Ishikawa (cell line): ENCODE measurements around the gene HEATR5B.

ENCODE experiments used
- CEBPB ChIP-seq: IDR thresholded peaks from 2 replicates; pipeline ENCODE4 v1.6.1; 2012
- CREB1 ChIP-seq: IDR thresholded peaks from 2 replicates; pipeline ENCODE4 v1.6.1; 2012; ENCODE audit warnings: low read depth
- EGR1 ChIP-seq: IDR thresholded peaks from 2 replicates; pipeline ENCODE4 v1.6.1; 2012
- EP300 ChIP-seq: IDR thresholded peaks from 2 replicates; pipeline ENCODE4 v1.6.1; 2012; ENCODE audit warnings: borderline replicate concordance
- FOXM1 ChIP-seq: IDR thresholded peaks from 2 replicates; pipeline ENCODE4 v1.6.1; 2012; ENCODE audit warnings: low read depth, borderline replicate concordance
- MAX ChIP-seq: IDR thresholded peaks from 2 replicates; pipeline ENCODE4 v1.6.1; 2012
- NFIC ChIP-seq: IDR thresholded peaks from 2 replicates; pipeline ENCODE4 v1.6.1; 2012
- RAD21 ChIP-seq: IDR thresholded peaks from 2 replicates; pipeline ENCODE4 v1.6.1; 2012; ENCODE audit warnings: low read depth
- REST ChIP-seq: IDR thresholded peaks from 2 replicates; pipeline ENCODE4 v1.6.1; 2012; ENCODE audit warnings: low read depth, mild to moderate bottlenecking
- TAF1 ChIP-seq: IDR thresholded peaks from 2 replicates; pipeline ENCODE4 v1.6.1; 2012; ENCODE audit warnings: low read depth, mild to moderate bottlenecking
- TCF12 ChIP-seq: IDR thresholded peaks from 2 replicates; pipeline ENCODE4 v1.6.1; 2012; ENCODE audit warnings: low read depth
- TEAD4 ChIP-seq: IDR thresholded peaks from 2 replicates; pipeline ENCODE4 v1.6.1; 2012
- USF1 ChIP-seq: IDR thresholded peaks from 2 replicates; pipeline ENCODE4 v1.6.1; 2012
- YY1 ChIP-seq: IDR thresholded peaks from 2 replicates; pipeline ENCODE4 v1.6.1; 2012; ENCODE audit warnings: low read depth
- ZBTB7A ChIP-seq: IDR thresholded peaks from 2 replicates; pipeline ENCODE4 v1.6.1; 2012; ENCODE audit warnings: low read depth

The HEATR5B gene

GRCh38 chr2:37117566-37117965 lies 33.4 kb upstream of the HEATR5B start:
- TF ChIP-seq CREB1, result no peak
- no peak for TF ChIP-seq MAX
- TF ChIP-seq NFIC, result no peak
- TF ChIP-seq ZBTB7A, result no peak
- no peak for TF ChIP-seq TEAD4
- TF ChIP-seq REST, result no peak
- no peak for TF ChIP-seq TAF1
- TF ChIP-seq EP300, result no peak

- no peak for TF ChIP-seq EP300
- TF ChIP-seq TAF1, result no peak
- no peak for TF ChIP-seq USF1
- no peak for TF ChIP-seq CREB1
- TF ChIP-seq YY1, result no peak
- no peak for TF ChIP-seq FOXM1
- TF ChIP-seq EGR1, result no peak
- TF ChIP-seq RAD21, result no peak
- no peak for TF ChIP-seq NFIC
- no peak for TF ChIP-seq MAX
- no peak for TF ChIP-seq CEBPB
Observed at GRCh38 chr2:37111958-37112357, 27.8 kb upstream of the HEATR5B start.

GRCh38 chr2:37110306-37111212 lies 26.4 kb upstream of the HEATR5B start:
- TF ChIP-seq MAX, result no peak
- no peak for TF ChIP-seq EGR1

- TF ChIP-seq CEBPB, result no peak
- TF ChIP-seq FOXM1, result no peak
- no peak for TF ChIP-seq CREB1
- TF ChIP-seq ZBTB7A, result no peak
- no peak for TF ChIP-seq RAD21
- TF ChIP-seq TAF1, result no peak
- no peak for TF ChIP-seq EP300
- TF ChIP-seq NFIC, result no peak
Observed at GRCh38 chr2:37109523-37109922, 25.4 kb upstream of the HEATR5B start.

GRCh38 chr2:37105150-37105549 lies 21.0 kb upstream of the HEATR5B start:
- TF ChIP-seq YY1, result no peak
- no peak for TF ChIP-seq EP300
- TF ChIP-seq NFIC, result no peak
- no peak for TF ChIP-seq EGR1
- no peak for TF ChIP-seq FOXM1
- TF ChIP-seq USF1, result no peak
- TF ChIP-seq ZBTB7A, result no peak
- TF ChIP-seq CEBPB, result no peak
- TF ChIP-seq TAF1, result no peak
- TF ChIP-seq MAX, result no peak
- TF ChIP-seq TEAD4, result no peak
- no peak for TF ChIP-seq RAD21
- no peak for TF ChIP-seq TCF12
- TF ChIP-seq CREB1, result no peak

- TF ChIP-seq TAF1, result no peak
- TF ChIP-seq REST, result no peak
- no peak for TF ChIP-seq EGR1
- no peak for TF ChIP-seq CEBPB
- no peak for TF ChIP-seq FOXM1
- no peak for TF ChIP-seq MAX
- no peak for TF ChIP-seq EP300
- TF ChIP-seq ZBTB7A, result no peak
- TF ChIP-seq USF1, result no peak
- TF ChIP-seq TCF12, result no peak
Observed at GRCh38 chr2:37104178-37104577, 20.0 kb upstream of the HEATR5B start.
